GM12878 (cell line): ENCODE measurements around the gene RALB. TPM values are rescaled to one million over a fixed set of nuclear protein-coding genes. Genes with fewer than 3 reads are reported as not detected.
A peak's percentile ranks its signal among the peaks of the same experiment; 100 is the strongest.

Experiments
- ATF7 ChIP-seq: fragments of 450-650 bp; IDR thresholded peaks from 2 replicates; pipeline ENCODE4 v1.6.1; 2016; ENCODE audit warnings: low read depth, mild to moderate bottlenecking
- CBX3 ChIP-seq: fragments of 200-600 bp; sonication (generic); IDR thresholded peaks from 2 replicates; pipeline ENCODE4 v1.6.1; 2016; ENCODE audit warnings: low read depth, borderline replicate concordance
- CHD1 ChIP-seq: IDR thresholded peaks from 2 replicates; pipeline ENCODE4 v1.6.1; 2012; ENCODE audit warnings: low read depth, low read length, improper control_type of control experiment
- CHD2 ChIP-seq: IDR thresholded peaks from 2 replicates; pipeline ENCODE4 v1.6.1; 2011; ENCODE audit warnings: low read depth, low read length, improper control_type of control experiment, borderline replicate concordance
- CREB1 ChIP-seq: IDR thresholded peaks from 2 replicates; pipeline ENCODE4 v1.6.1; 2012; ENCODE audit warnings: low read depth, mild to moderate bottlenecking, inconsistent platforms
- FOS ChIP-seq: IDR thresholded peaks from 3 replicates; pipeline ENCODE4 v1.6.1; 2011; ENCODE audit warnings: borderline replicate concordance; ENCODE audit not compliant: insufficient read length; ENCODE audit errors: extremely low read depth
- FOXK2 ChIP-seq: fragments of 450-650 bp; IDR thresholded peaks from 2 replicates; pipeline ENCODE4 v1.6.1; 2017; ENCODE audit warnings: mild to moderate bottlenecking, moderate library complexity
- GABPA ChIP-seq: IDR thresholded peaks from 2 replicates; pipeline ENCODE4 v1.6.1; 2014; ENCODE audit warnings: antibody characterized with exemption, low read depth, mild to moderate bottlenecking, inconsistent platforms
- GATAD2B ChIP-seq: fragments of 450-650 bp; conservative IDR thresholded peaks from 2 replicates; pipeline ENCODE4 v1.6.1; 2017; ENCODE audit warnings: low read depth, mild to moderate bottlenecking, moderate library complexity
- IKZF2 ChIP-seq, 2 experiments: fragments of 450-650 bp; IDR thresholded peaks; 2 replicates each; pipeline ENCODE4 v1.6.1; 2017; ENCODE audit warnings: mild to moderate bottlenecking in 2 of 2, moderate library complexity in 2 of 2
- MEF2B ChIP-seq: fragments of 450-650 bp; IDR thresholded peaks from 2 replicates; pipeline ENCODE4 v1.6.1; 2018; ENCODE audit warnings: mild to moderate bottlenecking, moderate library complexity; ENCODE audit not compliant: partially characterized antibody, poor library complexity, severe bottlenecking
- NR2F1 ChIP-seq: fragments of 450-650 bp; conservative IDR thresholded peaks from 2 replicates; pipeline ENCODE4 v1.6.1; 2017; ENCODE audit warnings: mild to moderate bottlenecking
- NRF1 ChIP-seq: conservative IDR thresholded peaks from 2 replicates; pipeline ENCODE4 v1.6.1; 2011; ENCODE audit warnings: mild to moderate bottlenecking, low read depth, low read length, improper control_type of control experiment
- POU2F2 ChIP-seq: IDR thresholded peaks from 3 replicates; pipeline ENCODE4 v1.6.1; 2011; ENCODE audit warnings: low read depth, mild to moderate bottlenecking, low read length, borderline replicate concordance
- RAD21 ChIP-seq: IDR thresholded peaks from 2 replicates; pipeline ENCODE4 v1.6.1; 2011; ENCODE audit warnings: mild to moderate bottlenecking, low read depth, low read length, moderate library complexity; ENCODE audit not compliant: insufficient read depth
- RCOR1 ChIP-seq: conservative IDR thresholded peaks from 2 replicates; pipeline ENCODE4 v1.6.1; 2012; ENCODE audit warnings: low read depth, low read length, improper control_type of control experiment
- SP1 ChIP-seq: IDR thresholded peaks from one replicate; pipeline ENCODE4 v1.6.1; 2011; ENCODE audit warnings: low read depth, low read length
- SPI1 ChIP-seq: IDR thresholded peaks from 2 replicates; pipeline ENCODE4 v1.6.1; 2011; ENCODE audit warnings: low read depth, mild to moderate bottlenecking, low read length, moderate library complexity, borderline replicate concordance; ENCODE audit not compliant: insufficient read depth
- SREBF1 ChIP-seq: IDR thresholded peaks from 2 replicates; pipeline ENCODE4 v1.6.1; 2012; ENCODE audit warnings: mild to moderate bottlenecking, low read length
- TARDBP ChIP-seq: IDR thresholded peaks from 2 replicates; pipeline ENCODE4 v1.6.1; 2016; ENCODE audit warnings: borderline replicate concordance
- TCF7 ChIP-seq: IDR thresholded peaks from 2 replicates; pipeline ENCODE4 v1.6.1; 2014; ENCODE audit warnings: antibody characterized with exemption, borderline replicate concordance
- ZBED1 ChIP-seq: IDR thresholded peaks from 2 replicates; pipeline ENCODE4 v1.6.1; 2016; ENCODE audit warnings: borderline replicate concordance
- ZNF217 ChIP-seq: fragments of 450-650 bp; IDR thresholded peaks from 2 replicates; pipeline ENCODE4 v1.6.1; 2017; ENCODE audit warnings: antibody characterized with exemption, mild to moderate bottlenecking
- ZNF622 ChIP-seq: fragments of 450-650 bp; IDR thresholded peaks from 2 replicates; pipeline ENCODE4 v1.6.1; 2017; ENCODE audit warnings: mild to moderate bottlenecking, inconsistent platforms
- ZZZ3 ChIP-seq: IDR thresholded peaks from 2 replicates; pipeline ENCODE4 v1.6.1; 2011; ENCODE audit warnings: low read depth; ENCODE audit not compliant: control insufficient read depth, insufficient read length
- polyA plus RNA-seq, 11 experiments: library from polyadenylated mRNA; depleted of rRNA in 4 of 11; unstranded in 6 of 11; stranded (reverse) in 5 of 11; fragments of >200 nt; fragmentation: Nextera tagmentation in 4 of 11; fragmentation: Illumina TruSeq in 1 of 11; extraction: Ambion mirVana in 4 of 11; extraction: Trizol in 1 of 11; gene quantifications; 1 replicate in 1 of 11; 2 replicates in 10 of 11; pipeline versions ENCODE4 v1.2.1 to v1.2.3, GENCODE V29; 2011 to 2016; ENCODE audit warnings: inconsistent platforms in 2 of 11, missing spikeins in 2 of 11, low read depth in 1 of 11
- total RNA-seq, 4 experiments: library from RNA; depleted of rRNA in 3 of 4; stranded (reverse); fragments of >200 nt in 3 of 4; fragmentation: Illumina TruSeq in 1 of 4; extraction: Trizol in 1 of 4; gene quantifications; 2 replicates each; pipeline versions ENCODE4 v1.2.1 to v1.2.3, GENCODE V29; 2013 to 2021
- TF ChIP-seq, protein P1 (sequence below): IDR thresholded peaks from 2 replicates; pipeline ENCODE4 v1.6.1; 2011; ENCODE audit warnings: low read depth, low read length, improper control_type of control experiment, borderline replicate concordance
- TF ChIP-seq, protein P2 (sequence below): fragments of 450-650 bp; IDR thresholded peaks from 2 replicates; pipeline ENCODE4 v1.6.1; 2017; ENCODE audit warnings: antibody characterized with exemption, mild to moderate bottlenecking, moderate library complexity
- TF ChIP-seq, protein P3 (sequence below): IDR thresholded peaks from 2 replicates; pipeline ENCODE4 v1.6.1; 2011; ENCODE audit warnings: borderline replicate concordance, low read depth, mild to moderate bottlenecking, moderate library complexity, low read length; ENCODE audit not compliant: insufficient read depth, poor library complexity, severe bottlenecking

Gene RALB
- total and polyA plus RNA-seq, 10 of the 15 experiments (the other 5 are each of a cell fraction or from before 2014, with no cell fraction given), result 8.3 to 54.0 (median 24.2) TPM

DNA sequence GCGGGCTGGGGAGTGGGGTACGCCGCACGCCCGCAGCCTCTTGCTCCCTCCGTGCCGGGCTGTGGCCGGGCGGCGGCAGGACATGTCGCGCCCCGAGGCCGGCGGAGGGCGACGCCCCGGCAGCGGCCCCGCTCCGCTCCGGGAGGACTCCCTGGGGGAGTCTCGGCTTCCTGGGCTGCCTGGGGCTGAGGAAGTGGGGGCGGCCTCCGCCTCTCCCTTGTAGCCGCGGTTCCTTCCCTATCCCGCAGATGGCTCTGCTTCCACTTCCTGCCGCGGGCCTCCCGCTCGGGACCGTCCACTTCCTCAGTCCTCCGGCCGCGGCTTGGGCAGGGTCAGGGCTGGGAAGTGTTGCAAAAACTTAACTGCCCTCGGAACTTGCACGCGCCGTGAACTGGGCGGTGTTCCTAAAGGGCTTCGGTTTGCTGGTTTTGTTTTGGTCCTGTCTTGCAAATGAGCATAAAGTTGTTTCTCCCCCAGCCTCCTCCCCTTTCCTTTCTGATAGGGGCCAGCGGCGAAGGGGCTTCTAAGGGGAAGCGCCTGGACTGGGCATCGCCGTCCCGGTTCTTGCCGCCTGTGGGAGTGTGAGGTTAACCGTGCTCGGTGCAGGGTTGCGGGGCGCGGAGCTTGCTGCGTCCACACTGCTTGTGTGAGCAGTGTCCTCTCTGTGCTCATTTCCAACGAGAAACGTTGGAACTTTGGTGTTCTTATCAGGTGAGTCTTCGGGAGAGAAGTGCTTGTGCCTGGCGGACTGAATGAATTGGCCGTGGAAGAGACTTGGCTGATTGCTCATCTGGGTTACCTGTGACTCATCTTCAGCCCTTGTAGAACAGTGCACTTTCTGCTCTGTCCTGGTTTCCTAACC, 600 bp downstream of the RALB start (continued):
- TF ChIP-seq RCOR1 (no peak), GABPA (no peak), IKZF2 (IDR thresholded peaks at IDR 0.05) (peak; percentile 42 to 70), NR2F1 (peak; percentile 55; the same call in 1 of the 2 replicates), FOXK2 (no peak), GATAD2B (peak; percentile 96), SREBF1 (no peak), ZNF622 (no peak), POU2F2 (no peak), CBX3 (no peak), ZBED1 (no peak), MEF2B (no peak), ZZZ3 (no peak), ZNF217 (peak; percentile 71; the same call in 1 of the 2 replicates), NRF1 (no peak), RAD21 (0 out of 2 replicates have a peak, but pooled peaks have one; percentile 16), TARDBP (no peak), SP1 (no peak), ATF7 (no peak), CHD1 (no peak), CHD2 (no peak), TCF7 (no peak), FOS (no peak), SPI1 (peak; percentile 68; the same call in 1 of the 2 replicates), CREB1 (no peak)
- TF ChIP-seq, protein P1, sequence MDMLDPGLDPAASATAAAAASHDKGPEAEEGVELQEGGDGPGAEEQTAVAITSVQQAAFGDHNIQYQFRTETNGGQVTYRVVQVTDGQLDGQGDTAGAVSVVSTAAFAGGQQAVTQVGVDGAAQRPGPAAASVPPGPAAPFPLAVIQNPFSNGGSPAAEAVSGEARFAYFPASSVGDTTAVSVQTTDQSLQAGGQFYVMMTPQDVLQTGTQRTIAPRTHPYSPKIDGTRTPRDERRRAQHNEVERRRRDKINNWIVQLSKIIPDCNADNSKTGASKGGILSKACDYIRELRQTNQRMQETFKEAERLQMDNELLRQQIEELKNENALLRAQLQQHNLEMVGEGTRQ, result no peak
- TF ChIP-seq, protein P2, sequence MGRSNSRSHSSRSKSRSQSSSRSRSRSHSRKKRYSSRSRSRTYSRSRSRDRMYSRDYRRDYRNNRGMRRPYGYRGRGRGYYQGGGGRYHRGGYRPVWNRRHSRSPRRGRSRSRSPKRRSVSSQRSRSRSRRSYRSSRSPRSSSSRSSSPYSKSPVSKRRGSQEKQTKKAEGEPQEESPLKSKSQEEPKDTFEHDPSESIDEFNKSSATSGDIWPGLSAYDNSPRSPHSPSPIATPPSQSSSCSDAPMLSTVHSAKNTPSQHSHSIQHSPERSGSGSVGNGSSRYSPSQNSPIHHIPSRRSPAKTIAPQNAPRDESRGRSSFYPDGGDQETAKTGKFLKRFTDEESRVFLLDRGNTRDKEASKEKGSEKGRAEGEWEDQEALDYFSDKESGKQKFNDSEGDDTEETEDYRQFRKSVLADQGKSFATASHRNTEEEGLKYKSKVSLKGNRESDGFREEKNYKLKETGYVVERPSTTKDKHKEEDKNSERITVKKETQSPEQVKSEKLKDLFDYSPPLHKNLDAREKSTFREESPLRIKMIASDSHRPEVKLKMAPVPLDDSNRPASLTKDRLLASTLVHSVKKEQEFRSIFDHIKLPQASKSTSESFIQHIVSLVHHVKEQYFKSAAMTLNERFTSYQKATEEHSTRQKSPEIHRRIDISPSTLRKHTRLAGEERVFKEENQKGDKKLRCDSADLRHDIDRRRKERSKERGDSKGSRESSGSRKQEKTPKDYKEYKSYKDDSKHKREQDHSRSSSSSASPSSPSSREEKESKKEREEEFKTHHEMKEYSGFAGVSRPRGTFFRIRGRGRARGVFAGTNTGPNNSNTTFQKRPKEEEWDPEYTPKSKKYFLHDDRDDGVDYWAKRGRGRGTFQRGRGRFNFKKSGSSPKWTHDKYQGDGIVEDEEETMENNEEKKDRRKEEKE, result 0 out of 2 replicates have a peak, but pooled peaks have one; percentile 37
- TF ChIP-seq, protein P3, sequence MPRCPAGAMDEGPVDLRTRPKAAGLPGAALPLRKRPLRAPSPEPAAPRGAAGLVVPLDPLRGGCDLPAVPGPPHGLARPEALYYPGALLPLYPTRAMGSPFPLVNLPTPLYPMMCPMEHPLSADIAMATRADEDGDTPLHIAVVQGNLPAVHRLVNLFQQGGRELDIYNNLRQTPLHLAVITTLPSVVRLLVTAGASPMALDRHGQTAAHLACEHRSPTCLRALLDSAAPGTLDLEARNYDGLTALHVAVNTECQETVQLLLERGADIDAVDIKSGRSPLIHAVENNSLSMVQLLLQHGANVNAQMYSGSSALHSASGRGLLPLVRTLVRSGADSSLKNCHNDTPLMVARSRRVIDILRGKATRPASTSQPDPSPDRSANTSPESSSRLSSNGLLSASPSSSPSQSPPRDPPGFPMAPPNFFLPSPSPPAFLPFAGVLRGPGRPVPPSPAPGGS, result no peak
